OCI-LY7 (cell line): Measurements from ENCODE around the gene PTPRO.

Source experiments
- EZH2phosphoT487 ChIP-seq: fragments of 200-600 bp; sonication (generic); IDR thresholded peaks from 2 replicates; pipeline ENCODE4 v1.6.1; 2018; ENCODE audit warnings: low read depth, borderline replicate concordance, mild to moderate bottlenecking, mixed run types, antibody characterized with exemption, low read length, moderate library complexity, mixed read lengths
- TF ChIP-seq, protein P1 (sequence below): fragments of 200-600 bp; sonication (generic); conservative IDR thresholded peaks from 2 replicates; pipeline ENCODE4 v1.5.1; 2014; ENCODE audit warnings: mild to moderate bottlenecking, antibody characterized with exemption, low read length, moderate library complexity, mixed read lengths

- TF ChIP-seq, protein P1, sequence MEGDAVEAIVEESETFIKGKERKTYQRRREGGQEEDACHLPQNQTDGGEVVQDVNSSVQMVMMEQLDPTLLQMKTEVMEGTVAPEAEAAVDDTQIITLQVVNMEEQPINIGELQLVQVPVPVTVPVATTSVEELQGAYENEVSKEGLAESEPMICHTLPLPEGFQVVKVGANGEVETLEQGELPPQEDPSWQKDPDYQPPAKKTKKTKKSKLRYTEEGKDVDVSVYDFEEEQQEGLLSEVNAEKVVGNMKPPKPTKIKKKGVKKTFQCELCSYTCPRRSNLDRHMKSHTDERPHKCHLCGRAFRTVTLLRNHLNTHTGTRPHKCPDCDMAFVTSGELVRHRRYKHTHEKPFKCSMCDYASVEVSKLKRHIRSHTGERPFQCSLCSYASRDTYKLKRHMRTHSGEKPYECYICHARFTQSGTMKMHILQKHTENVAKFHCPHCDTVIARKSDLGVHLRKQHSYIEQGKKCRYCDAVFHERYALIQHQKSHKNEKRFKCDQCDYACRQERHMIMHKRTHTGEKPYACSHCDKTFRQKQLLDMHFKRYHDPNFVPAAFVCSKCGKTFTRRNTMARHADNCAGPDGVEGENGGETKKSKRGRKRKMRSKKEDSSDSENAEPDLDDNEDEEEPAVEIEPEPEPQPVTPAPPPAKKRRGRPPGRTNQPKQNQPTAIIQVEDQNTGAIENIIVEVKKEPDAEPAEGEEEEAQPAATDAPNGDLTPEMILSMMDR, result no peak
- no peak for TF ChIP-seq EZH2phosphoT487
Measured at GRCh38 chr12:15547691-15548090, 225.4 kb downstream of the PTPRO start.
